GM12865 (cell line): ENCODE results near the gene SRI.

Experiments
- DNase-seq: peaks from one replicate; pipeline ENCODE4 v3.0.0; 2010; ENCODE audit warnings: low read depth
- H3K4me3 ChIP-seq: 2 replicates; pipeline ENCODE4 v1.5.1; 2011; ENCODE audit warnings: mild to moderate bottlenecking, low read depth, low read length, control low read depth
- CTCF ChIP-seq: IDR thresholded peaks from 2 replicates; pipeline ENCODE4 v1.5.1; 2011; ENCODE audit warnings: low read length, control low read depth, low read depth, inconsistent platforms; ENCODE audit not compliant: insufficient read depth; ENCODE audit errors: missing control alignments

SRI gene

GRCh38 chr7:88243345-88243909 lies 23.6 kb upstream of the SRI start:
- no peak overlapping the region for H3K4me3 ChIP-seq
- peak; percentile 26 for DNase-seq
- TF ChIP-seq CTCF, result peak; percentile 53

DNA sequence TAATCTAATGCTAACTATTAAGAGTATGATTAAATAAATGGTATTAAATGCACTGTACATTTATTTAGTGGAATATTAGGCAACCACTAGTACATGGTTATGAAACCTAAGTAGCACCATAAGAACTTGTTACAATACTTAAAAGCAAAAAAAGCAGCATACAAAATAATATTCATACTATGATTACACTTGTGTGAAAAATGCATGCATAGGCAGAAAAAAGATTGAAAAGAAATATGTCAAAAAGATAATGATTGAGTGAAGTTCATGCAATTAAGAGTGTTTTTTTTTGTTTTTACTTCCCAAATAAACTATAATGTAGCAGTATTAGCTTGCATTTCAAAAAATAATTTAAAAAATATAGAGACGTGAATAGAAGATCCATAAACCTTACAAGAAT lies 20.0 kb upstream of the SRI start:
- no peak for DNase-seq
- no peak for TF ChIP-seq CTCF
- H3K4me3 ChIP-seq, result no peak overlapping the region

GRCh38 chr7:88233828-88234227 lies 14.0 kb upstream of the SRI start:
- TF ChIP-seq CTCF, result no peak
- no peak overlapping the region for H3K4me3 ChIP-seq
- DNase-seq, result no peak

- no peak overlapping the region for H3K4me3 ChIP-seq
- no peak for DNase-seq
- TF ChIP-seq CTCF, result no peak
Observed at GRCh38 chr7:88230646-88231045, 10.8 kb upstream of the SRI start.

DNA sequence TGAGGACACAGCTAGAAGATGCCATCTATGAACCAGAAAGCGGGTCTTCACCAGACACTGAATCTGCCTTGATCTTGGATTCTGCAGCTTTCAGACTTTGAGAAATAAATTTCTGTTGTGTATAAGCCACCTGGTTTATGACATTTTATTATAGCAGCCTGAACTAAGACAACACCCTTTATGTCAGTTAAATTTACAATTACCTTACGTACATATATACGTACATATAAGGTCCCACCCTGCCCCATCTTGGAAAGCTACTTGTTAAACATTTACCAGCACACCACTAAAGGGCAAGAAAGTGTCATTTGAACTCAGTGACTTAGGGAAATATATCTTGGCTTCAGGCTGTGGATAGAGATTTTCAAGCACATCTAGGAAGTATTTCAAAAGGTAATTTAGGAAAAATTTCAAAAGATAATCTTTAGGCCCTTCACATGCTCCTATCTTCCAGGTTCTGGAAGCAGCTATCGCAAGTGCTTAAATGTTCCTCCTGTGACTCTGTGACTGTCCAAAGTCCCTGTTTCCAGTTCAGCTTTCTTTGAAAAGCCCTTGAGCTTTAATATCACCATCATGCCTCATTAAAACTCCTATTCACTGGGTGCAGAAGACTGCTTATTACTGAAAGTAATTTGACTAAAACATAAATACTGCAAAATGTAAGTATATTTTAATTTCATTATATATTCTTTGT lies 9.6 kb upstream of the SRI start:
- no peak for DNase-seq
- no peak for TF ChIP-seq CTCF

GRCh38 chr7:88226886-88227516 lies 7.2 kb upstream of the SRI start:
- DNase-seq, result no peak
- H3K4me3 ChIP-seq, result no peak overlapping the region
- TF ChIP-seq CTCF, result no peak

More for the DNA sequence above, 9.6 kb upstream of the SRI start:
- no peak overlapping the region for H3K4me3 ChIP-seq
